Measurements from ENCODE around the gene CDH4.

GRCh38 chr20:61514396-61514795 is 262.3 kb downstream of the CDH4 start:
- TF ChIP-seq POLR2AphosphoS5 (IDR thresholded peaks at IDR 0.05), result no peak
- no peak for TF ChIP-seq POLR2A (IDR thresholded peaks at IDR 0.05)
- TF ChIP-seq CTCF (IDR thresholded peaks at IDR 0.05), result no peak
- no peak for TF ChIP-seq EP300 (IDR thresholded peaks at IDR 0.05)

All from upper lobe of left lung (tissue), 4 donors.